SU-DHL-6 (cell line): Measurements from ENCODE around the gene STX12.

Experiments used
- CTCF ChIP-seq: fragments of 200-600 bp; sonication (generic); IDR thresholded peaks from one replicate; pipeline ENCODE4 v1.5.1; 2017; ENCODE audit warnings: antibody characterized with exemption, mild to moderate bottlenecking, low read length, moderate library complexity; ENCODE audit not compliant: insufficient read depth, poor library complexity, severe bottlenecking
- EZH2phosphoT487 ChIP-seq: fragments of 200-600 bp; sonication (generic), shearing (Covaris generic); conservative IDR thresholded peaks from 2 replicates; pipeline ENCODE4 v1.6.1; 2018; ENCODE audit warnings: mild to moderate bottlenecking, antibody characterized with exemption, low read length, moderate library complexity, mixed read lengths

DNA sequence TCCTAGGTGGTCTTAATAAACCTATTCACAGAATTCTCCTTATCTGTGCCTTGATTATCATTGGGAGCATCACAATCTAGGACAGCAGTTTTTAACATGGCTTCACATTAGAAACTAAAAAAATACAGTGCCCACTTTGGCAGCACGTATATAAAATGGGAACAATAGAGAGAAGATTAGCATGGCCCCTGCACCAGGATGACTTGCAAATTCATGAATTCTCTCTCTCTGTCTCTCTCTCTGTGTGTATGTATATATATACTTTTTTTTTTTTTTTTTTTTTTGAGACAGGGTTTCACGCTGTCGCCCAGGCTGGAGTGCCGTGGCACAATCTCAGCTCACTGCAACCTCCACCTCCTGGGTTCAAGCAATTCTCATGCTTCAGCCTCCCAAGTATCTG is 51.4 kb downstream of the STX12 start:
- TF ChIP-seq CTCF, result no peak
- no peak for TF ChIP-seq EZH2phosphoT487
